Left ventricle myocardium inferior (tissue), 1 donor: ENCODE measurements around the gene DCPS. TPM values are rescaled to one million over a fixed set of nuclear protein-coding genes. Genes with fewer than 3 reads are reported as not detected.

ENCODE experiments used
- DNase-seq: peaks from one replicate; pipeline ENCODE4 v3.0.0-alpha.2; 2020
- H3K27ac ChIP-seq: fragments of 200-600 bp; replicated peaks from 2 replicates; pipeline ENCODE4 v1.8.0; 2021
- H3K27me3 ChIP-seq: fragments of 200-600 bp; 2 replicates; pipeline ENCODE4 v1.8.0; 2021; ENCODE audit warnings: low read depth
- H3K36me3 ChIP-seq: fragments of 200-600 bp; 2 replicates; pipeline ENCODE4 v1.8.0; 2021
- H3K4me1 ChIP-seq: fragments of 200-600 bp; 2 replicates; pipeline ENCODE4 v1.8.0; 2021
- H3K4me3 ChIP-seq: fragments of 200-600 bp; 2 replicates; pipeline ENCODE4 v1.8.0; 2021; ENCODE audit warnings: mild to moderate bottlenecking, moderate library complexity
- H3K9me3 ChIP-seq: fragments of 200-600 bp; replicated peaks from 2 replicates; pipeline ENCODE4 v1.8.0; 2021
- intact Hi-C: fragments of 100-400 bp; cut with micrococcal nuclease; formaldehyde crosslinking; loops from one replicate; pipeline ENCODE4 v1.11.0; 2022
- total RNA-seq: library from RNA; stranded (reverse); fragmentation: NEBNext Ultra II Directional; extraction: Animal tissue kit (Norgen Biotek cat#: 25700); gene quantifications from one replicate; pipeline ENCODE4 v1.2.1, GENCODE V29; 2021
- TF ChIP-seq, protein P1 (sequence below): fragments of 200-600 bp; IDR thresholded peaks from 2 replicates; pipeline ENCODE4 v1.8.0; 2021; ENCODE audit warnings: antibody characterized with exemption, mild to moderate bottlenecking, borderline replicate concordance
- donor health status: DM: no; HTN: yes; CAD: no; lungs with severe emphysema.

Gene DCPS
- total RNA-seq, 1 donor from 2014 or later: 12.1 TPM

DNA sequence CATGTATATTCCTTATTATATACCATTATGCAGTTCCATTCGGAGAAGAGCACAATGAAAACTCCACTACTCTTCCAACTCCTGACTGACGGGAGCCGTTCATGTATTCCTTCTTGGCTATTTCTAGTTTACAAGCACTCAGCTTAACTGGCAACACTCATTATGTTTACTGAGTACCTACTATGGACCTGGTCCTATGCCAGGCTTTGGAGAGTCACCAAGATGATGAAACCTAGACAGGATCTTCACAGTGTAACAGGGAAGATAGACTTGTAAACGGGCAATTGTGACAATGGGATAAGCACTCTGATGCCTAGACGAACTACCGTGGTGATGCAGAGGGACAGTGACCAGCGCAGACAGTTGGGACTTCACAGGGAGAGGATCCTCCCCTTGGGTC is 29.3 kb downstream of the DCPS start:
- H3K4me3 ChIP-seq: no peak overlapping the region
- no peak for DNase-seq
- intact Hi-C loops: no loop called here
- TF ChIP-seq, protein P1, sequence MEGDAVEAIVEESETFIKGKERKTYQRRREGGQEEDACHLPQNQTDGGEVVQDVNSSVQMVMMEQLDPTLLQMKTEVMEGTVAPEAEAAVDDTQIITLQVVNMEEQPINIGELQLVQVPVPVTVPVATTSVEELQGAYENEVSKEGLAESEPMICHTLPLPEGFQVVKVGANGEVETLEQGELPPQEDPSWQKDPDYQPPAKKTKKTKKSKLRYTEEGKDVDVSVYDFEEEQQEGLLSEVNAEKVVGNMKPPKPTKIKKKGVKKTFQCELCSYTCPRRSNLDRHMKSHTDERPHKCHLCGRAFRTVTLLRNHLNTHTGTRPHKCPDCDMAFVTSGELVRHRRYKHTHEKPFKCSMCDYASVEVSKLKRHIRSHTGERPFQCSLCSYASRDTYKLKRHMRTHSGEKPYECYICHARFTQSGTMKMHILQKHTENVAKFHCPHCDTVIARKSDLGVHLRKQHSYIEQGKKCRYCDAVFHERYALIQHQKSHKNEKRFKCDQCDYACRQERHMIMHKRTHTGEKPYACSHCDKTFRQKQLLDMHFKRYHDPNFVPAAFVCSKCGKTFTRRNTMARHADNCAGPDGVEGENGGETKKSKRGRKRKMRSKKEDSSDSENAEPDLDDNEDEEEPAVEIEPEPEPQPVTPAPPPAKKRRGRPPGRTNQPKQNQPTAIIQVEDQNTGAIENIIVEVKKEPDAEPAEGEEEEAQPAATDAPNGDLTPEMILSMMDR: no peak
- no peak overlapping the region for H3K27ac ChIP-seq
- peaks cover 50% of the 10 kb centered on the region for H3K4me1 ChIP-seq
- no peaks in the 10 kb centered on the region for H3K27me3 ChIP-seq
- H3K9me3 ChIP-seq: no peaks in the 10 kb centered on the region
- H3K36me3 ChIP-seq: peaks cover 10% of the 10 kb centered on the region

DNA sequence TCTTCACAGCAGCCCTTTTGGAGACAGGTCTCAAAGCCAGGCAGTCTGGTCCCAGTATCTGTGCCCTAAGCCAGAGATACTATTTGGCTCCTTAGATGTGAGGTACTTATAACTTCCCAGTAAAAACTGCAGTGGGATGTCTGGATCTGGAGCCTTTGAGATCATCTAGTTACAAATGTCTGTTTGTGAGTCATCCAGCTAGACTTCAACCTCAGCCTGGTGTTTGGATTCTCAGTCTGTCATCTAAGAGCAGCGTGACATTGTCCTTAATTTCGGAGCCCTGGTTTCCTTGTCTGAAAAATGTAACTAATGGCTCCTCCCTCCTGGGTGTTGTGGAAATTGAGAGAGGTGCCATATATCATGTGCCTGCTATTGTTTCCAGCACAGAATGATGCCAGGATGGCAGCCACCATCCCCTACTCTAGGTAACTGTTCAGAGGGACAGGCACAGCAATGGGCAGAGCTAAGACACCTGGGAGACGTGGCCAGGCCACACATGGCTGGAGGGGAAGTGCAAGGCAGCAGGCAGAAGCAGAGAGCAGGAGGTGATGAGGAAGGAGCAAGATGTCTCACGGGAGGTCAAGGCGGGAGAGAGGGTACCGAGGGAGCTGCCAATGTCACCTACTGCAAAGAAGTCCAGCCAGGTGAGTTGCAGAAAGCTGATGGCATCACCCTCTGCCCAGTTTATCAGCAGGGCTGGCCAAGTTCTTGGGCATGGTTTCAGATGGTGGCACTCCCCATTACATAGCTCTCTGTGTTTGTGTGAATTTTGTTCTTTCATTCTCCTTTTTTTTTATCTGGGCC is 31.0 kb downstream of the DCPS start:
- DNase-seq: no peak
- Histone ChIP-seq H3K4me3 (no peak overlapping the region), H3K36me3 (peaks cover 20% of the 10 kb centered on the region), H3K9me3 (no peaks in the 10 kb centered on the region), H3K27me3 (no peaks in the 10 kb centered on the region), H3K4me1 (peaks cover 67% of the 10 kb centered on the region), H3K27ac (peak overlapping the region; percentile 46)
- TF ChIP-seq, protein P1: no peak
- intact Hi-C loops: no loop called here

DNA sequence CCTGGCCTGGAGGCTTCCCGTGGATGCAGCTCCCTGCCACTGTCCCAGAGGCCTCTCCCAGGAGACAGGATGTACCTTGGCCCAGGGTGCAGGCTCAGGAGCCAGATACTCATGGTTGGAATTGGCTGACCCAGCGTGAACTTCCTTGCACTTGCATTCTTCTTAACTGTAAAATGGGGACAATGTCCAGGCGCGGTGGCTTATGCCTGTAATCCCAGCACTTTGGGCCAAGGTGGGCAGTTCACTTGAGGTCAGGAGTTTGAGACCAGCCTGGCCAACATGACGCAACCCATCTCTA is 31.6 kb downstream of the DCPS start:
- TF ChIP-seq, protein P1: no peak
- DNase-seq: no peak

DNA sequence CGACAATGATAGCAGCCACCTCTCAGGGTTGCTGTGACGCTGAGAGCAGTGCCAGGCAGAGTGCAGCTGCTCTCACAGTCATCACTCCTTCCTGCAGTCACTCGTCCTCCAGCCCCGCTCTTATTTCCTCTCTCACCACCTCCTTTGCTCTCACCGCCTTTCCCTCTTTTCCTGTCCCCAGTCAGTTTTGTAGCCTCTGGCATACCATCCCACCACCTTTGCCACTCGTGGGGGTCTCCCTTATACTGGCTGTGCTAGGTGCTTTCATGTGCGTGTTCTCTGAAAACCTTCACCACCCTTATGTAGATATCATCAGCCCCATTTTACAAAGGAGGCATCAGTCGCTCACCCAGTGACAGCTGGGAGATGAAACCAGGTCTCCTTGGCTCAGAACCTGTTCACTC is 32.3 kb downstream of the DCPS start:
- peaks cover 80% of the 10 kb centered on the region for H3K4me1 ChIP-seq
- peak overlapping the region; percentile 52 for H3K27ac ChIP-seq
- DNase-seq: no peak
- TF ChIP-seq, protein P1: no peak
- H3K36me3 ChIP-seq: peaks cover 19% of the 10 kb centered on the region
- no peaks in the 10 kb centered on the region for H3K27me3 ChIP-seq
- intact Hi-C loops: no loop called here
- H3K9me3 ChIP-seq: no peaks in the 10 kb centered on the region
- no peak overlapping the region for H3K4me3 ChIP-seq

More for the DNA sequence above, 31.6 kb downstream of the DCPS start:
- no peak overlapping the region for H3K4me3 ChIP-seq
- H3K9me3 ChIP-seq: no peaks in the 10 kb centered on the region
- no peaks in the 10 kb centered on the region for H3K27me3 ChIP-seq
- intact Hi-C loops: no loop called here
- peak overlapping the region; percentile 52 for H3K27ac ChIP-seq
- H3K4me1 ChIP-seq: peaks cover 73% of the 10 kb centered on the region
- H3K36me3 ChIP-seq: peaks cover 20% of the 10 kb centered on the region

DNA sequence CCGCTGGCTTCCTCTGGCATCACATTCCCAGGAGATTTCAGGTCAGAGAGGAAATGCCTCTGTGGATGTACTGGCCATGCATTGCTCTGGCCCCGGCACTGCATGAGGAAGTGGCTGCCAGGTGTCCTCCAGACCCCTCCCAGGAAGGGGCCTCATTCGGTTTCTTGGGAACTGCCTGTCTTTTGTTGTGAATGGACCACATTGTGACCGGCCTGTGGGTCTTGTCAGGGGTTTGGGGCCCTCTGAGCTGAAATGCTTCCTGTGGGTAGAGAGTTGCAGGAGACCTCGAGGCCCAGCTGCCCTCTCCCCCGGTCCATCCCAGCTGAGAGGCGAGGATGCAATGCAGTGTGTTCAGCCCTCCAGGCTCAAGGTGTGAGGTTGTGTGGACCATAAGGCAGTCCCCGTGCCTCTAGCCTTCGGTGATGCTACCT is 32.8 kb downstream of the DCPS start:
- H3K9me3 ChIP-seq: no peaks in the 10 kb centered on the region
- DNase-seq: no peak
- no peaks in the 10 kb centered on the region for H3K27me3 ChIP-seq
- intact Hi-C loops: no loop called here
- H3K36me3 ChIP-seq: peaks cover 13% of the 10 kb centered on the region
- H3K4me3 ChIP-seq: no peak overlapping the region
- peaks cover 82% of the 10 kb centered on the region for H3K4me1 ChIP-seq
- TF ChIP-seq, protein P1: no peak
- H3K27ac ChIP-seq: peak overlapping the region; percentile 52
